MCF 10A (cell line): ENCODE results near the gene SLC2A11. TPM values are rescaled to one million over a fixed set of nuclear protein-coding genes. Genes with fewer than 3 reads are reported as not detected.
"Not testable (repeated sequence)": the region's sequence is repeated elsewhere in the genome, so short reads cannot be mapped to it uniquely, and the experiment has no call there.

ENCODE experiments used
- BruUV-seq: library from RNA; stranded (reverse); fragments of 400-500 nt; replicated peaks from 2 replicates; lab custom pipeline; 2021; lab: Mats Ljungman, UMichigan
- CTCF ChIA-PET: fragments of 300-600 bp; sonication (Branson Sonifier 250); formaldehyde crosslinking; extraction: SDS; loops from one replicate; lab custom pipeline; 2021; ENCODE audit warnings: antibody characterized with exemption, inconsistent platforms; lab: Yijun Ruan, JAX
- POLR2A ChIA-PET: fragments of 300-600, 350-650 bp; sonication (Branson Sonifier 250); formaldehyde crosslinking; extraction: SDS; loops from one replicate; lab custom pipeline; 2020; ENCODE audit warnings: antibody characterized with exemption, inconsistent platforms; lab: Yijun Ruan, JAX
- DNase-seq: peaks from one replicate; pipeline ENCODE4 v3.0.0-alpha.2; 2018; ENCODE audit not compliant: unreplicated experiment
- H3K27ac Mint-ChIP-seq: one replicate; pipeline ENCODE4 v1.8.0; 2022; ENCODE audit warnings: mild to moderate bottlenecking, low read depth, mixed read lengths; ENCODE audit not compliant: unreplicated experiment
- H3K27me3 Mint-ChIP-seq: one replicate; pipeline ENCODE4 v1.8.0; 2022; ENCODE audit warnings: mixed read lengths; ENCODE audit not compliant: insufficient read depth, unreplicated experiment
- H3K36me3 Mint-ChIP-seq: one replicate; pipeline ENCODE4 v1.8.0; 2022; ENCODE audit warnings: mild to moderate bottlenecking, moderate library complexity, mixed read lengths; ENCODE audit not compliant: insufficient read depth, unreplicated experiment
- H3K4me1 Mint-ChIP-seq: one replicate; pipeline ENCODE4 v1.8.0; 2022; ENCODE audit warnings: mixed read lengths; ENCODE audit not compliant: insufficient read depth, unreplicated experiment
- H3K4me3 Mint-ChIP-seq: one replicate; pipeline ENCODE4 v1.8.0; 2022; ENCODE audit warnings: mild to moderate bottlenecking, moderate library complexity, mixed read lengths; ENCODE audit not compliant: unreplicated experiment
- H3K9me3 Mint-ChIP-seq: one replicate; pipeline ENCODE4 v1.8.0; 2022; ENCODE audit warnings: mixed read lengths; ENCODE audit not compliant: unreplicated experiment
- intact Hi-C: fragments of 100-400 bp; cut with micrococcal nuclease; formaldehyde crosslinking; loops from 2 replicates; pipeline ENCODE4 v1.14.1; 2022
- total RNA-seq: library from RNA; stranded (reverse); gene quantifications from 2 replicates; pipeline ENCODE4 v1.2.3, GENCODE V29; 2022
- TF ChIP-seq, protein P1 (sequence below): fragments of 200-600 bp; IDR thresholded peaks from one replicate; pipeline ENCODE4 v1.8.0; 2022; ENCODE audit warnings: antibody characterized with exemption, mild to moderate bottlenecking; ENCODE audit not compliant: unreplicated experiment

SLC2A11 gene
- total RNA-seq, 1 experiment from 2014 or later, result 9.6 TPM

DNA sequence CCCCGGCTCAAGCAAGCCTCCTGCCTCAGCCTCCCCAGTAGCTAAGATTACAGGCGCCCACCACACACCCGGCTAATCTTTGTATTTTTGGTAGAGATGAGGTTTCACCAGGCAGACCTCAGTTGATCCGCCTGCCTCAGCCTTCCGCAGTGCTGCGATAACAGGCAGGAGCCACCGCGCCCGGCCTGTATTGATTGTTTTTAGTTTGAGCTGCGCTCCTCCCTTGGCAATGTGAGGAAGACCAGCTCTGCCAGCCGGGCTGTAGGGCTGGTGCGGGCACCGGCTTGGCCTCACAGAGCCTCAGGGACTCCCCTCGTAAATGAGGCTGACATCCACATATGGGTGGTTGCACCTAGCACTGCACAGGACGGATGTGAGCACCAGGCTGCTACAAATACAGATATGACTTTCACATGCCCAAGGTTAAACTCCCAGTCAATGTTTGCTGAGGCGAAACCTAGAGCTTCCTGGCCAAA is 7.5 kb upstream of the SLC2A11 start:
- no peaks in the 10 kb centered on the region for H3K9me3 Mint-ChIP-seq
- TF ChIP-seq, protein P1, sequence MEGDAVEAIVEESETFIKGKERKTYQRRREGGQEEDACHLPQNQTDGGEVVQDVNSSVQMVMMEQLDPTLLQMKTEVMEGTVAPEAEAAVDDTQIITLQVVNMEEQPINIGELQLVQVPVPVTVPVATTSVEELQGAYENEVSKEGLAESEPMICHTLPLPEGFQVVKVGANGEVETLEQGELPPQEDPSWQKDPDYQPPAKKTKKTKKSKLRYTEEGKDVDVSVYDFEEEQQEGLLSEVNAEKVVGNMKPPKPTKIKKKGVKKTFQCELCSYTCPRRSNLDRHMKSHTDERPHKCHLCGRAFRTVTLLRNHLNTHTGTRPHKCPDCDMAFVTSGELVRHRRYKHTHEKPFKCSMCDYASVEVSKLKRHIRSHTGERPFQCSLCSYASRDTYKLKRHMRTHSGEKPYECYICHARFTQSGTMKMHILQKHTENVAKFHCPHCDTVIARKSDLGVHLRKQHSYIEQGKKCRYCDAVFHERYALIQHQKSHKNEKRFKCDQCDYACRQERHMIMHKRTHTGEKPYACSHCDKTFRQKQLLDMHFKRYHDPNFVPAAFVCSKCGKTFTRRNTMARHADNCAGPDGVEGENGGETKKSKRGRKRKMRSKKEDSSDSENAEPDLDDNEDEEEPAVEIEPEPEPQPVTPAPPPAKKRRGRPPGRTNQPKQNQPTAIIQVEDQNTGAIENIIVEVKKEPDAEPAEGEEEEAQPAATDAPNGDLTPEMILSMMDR, result no peak
- H3K27ac Mint-ChIP-seq, result no peak overlapping the region
- ChIA-PET CTCF (interaction anchor here (0.5 to 4.9 kb wide), 30 partner anchors 8 to 462 kb away, joined by 3 to 53 read pairs (median 4); partner anchors contain the start of genes CHCHD10, MMP11 and SLC2A11), POLR2A (interaction anchor here (1.0 to 3.1 kb wide), 5 partner anchors 7 to 669 kb away, joined by 3 to 11 read pairs (median 3); partner anchors contain the start of genes CHCHD10 and SLC2A11)
- intact Hi-C loops, result no loop called here
- H3K27me3 Mint-ChIP-seq, result no peaks in the 10 kb centered on the region
- DNase-seq, result no peak
- H3K4me1 Mint-ChIP-seq, result peaks cover 5% of the 10 kb centered on the region
- H3K4me3 Mint-ChIP-seq, result no peak overlapping the region
- H3K36me3 Mint-ChIP-seq, result no peaks in the 10 kb centered on the region
- BruUV-seq, result no TSS peak

DNA sequence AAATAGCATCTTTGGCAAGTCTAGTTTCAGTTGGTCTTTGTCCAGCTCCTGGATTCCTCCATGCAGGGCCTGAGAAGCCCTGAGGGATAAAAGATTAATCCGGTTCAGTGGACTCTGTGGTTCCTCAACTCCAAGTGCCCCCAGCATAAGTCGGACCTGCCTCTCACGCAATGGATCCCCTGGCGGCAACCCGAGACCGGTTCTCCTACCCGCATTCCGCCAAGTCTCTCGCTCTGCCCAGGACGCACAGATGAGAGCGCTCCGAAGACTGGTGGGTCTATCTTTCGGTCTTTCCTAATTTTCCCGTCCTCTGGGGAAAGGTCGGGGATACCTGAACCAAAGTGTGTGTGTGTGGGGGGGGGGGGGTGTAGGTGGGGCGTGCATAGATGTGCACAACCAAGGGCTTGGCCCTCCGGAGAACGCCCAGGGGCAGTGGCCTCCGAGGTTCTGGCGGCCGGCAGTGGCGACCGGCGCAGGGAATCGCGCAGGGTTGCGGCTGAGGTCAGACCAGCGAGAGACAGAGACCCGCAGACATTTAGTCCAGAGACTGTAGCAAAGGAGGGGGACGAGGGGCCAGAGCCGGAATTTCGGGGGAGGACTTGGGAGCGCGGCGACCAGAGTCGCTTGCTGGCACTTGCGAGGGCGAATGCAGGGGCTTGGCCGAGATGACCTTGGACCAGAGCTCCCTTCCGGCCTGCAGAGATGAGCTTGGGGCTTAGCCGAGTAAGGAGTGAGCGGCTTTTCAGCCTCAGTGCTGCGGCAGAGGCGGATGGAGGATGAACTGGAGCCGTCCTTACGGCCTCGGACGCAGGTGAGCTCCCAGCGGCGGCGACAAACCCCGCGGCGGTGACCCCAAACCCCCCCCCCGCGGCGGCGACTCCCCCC is 712 bp upstream of the SLC2A11 start:
- ChIA-PET CTCF (interaction anchor here (0.8 to 4.3 kb wide), 6 partner anchors 8 to 332 kb away, joined by 3 to 29 read pairs (median 4); no protein-coding TSS in a partner anchor), POLR2A (interaction anchor here (0.6 to 3.5 kb wide), 18 partner anchors 7 to 283 kb away, joined by 3 to 30 read pairs (median 3); partner anchors contain the start of genes CABIN1, MIF and ZNF70)
- no peak for DNase-seq
- TF ChIP-seq, protein P1, result no peak
- Mint-ChIP-seq H3K27ac (peak overlapping the region; percentile 57), H3K4me3 (peak overlapping the region; percentile 77), H3K4me1 (peaks cover 8% of the 10 kb centered on the region), H3K27me3 (no peaks in the 10 kb centered on the region), H3K36me3 (no peaks in the 10 kb centered on the region), H3K9me3 (no peaks in the 10 kb centered on the region)
- no TSS peak for BruUV-seq
- intact Hi-C loops, result no loop called here

DNA sequence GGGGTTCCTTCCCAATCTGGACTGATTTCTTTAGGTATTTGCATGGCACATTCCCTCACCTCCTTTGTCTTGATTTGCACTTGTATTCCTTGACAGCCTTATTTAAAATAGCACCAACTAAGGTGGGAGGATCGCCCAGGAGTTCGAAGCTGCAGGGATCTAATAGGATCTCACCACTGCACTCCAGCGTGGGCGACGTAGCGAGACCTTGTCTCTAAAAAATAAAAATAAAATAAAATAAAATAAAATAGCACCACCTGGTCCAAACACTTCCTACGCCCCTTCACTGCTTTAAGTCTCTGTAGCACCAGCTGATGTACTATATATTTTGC is 775 bp downstream of the SLC2A11 start:
- Mint-ChIP-seq H3K27ac (peak overlapping the region; percentile 57), H3K9me3 (no peaks in the 10 kb centered on the region), H3K27me3 (no peaks in the 10 kb centered on the region), H3K4me1 (peaks cover 8% of the 10 kb centered on the region), H3K4me3 (peak overlapping the region; percentile 77), H3K36me3 (no peaks in the 10 kb centered on the region)
- TF ChIP-seq, protein P1, result no peak
- intact Hi-C loops, result no loop called here
- CTCF ChIA-PET, result interaction anchor here (0.6 to 4.3 kb wide), 9 partner anchors 10 to 482 kb away, joined by 3 to 29 read pairs (median 4); partner anchors contain the start of gene MIF
- POLR2A ChIA-PET, result interaction anchor here (0.6 to 3.5 kb wide), 7 partner anchors 9 to 140 kb away, joined by 3 to 30 read pairs (median 3); partner anchors contain the start of gene MIF
- no peak for DNase-seq
- no TSS peak for BruUV-seq

DNA sequence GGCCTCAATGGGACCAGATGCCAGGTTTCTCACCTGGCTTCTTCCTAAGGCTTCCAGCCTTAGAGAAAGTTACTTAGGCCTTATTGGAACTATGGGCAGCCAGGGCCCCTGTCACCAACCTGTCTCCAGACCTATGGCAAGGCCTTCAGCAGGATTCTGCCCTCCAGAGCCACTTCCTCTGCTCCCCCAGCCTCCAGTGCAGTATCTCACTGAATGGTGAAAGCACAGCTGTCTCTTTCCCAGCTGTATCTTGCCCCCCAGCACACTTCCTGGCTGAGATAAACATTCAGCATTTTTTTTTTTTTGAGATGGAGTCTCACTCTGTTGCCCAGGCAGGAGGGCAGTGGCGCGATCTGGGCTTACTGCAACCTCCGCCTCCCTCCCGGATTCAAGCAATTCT is 1.5 kb downstream of the SLC2A11 start:
- no peaks in the 10 kb centered on the region for H3K27me3 Mint-ChIP-seq
- H3K9me3 Mint-ChIP-seq, result no peaks in the 10 kb centered on the region
- BruUV-seq, result no TSS peak
- peaks cover 8% of the 10 kb centered on the region for H3K4me1 Mint-ChIP-seq
- H3K36me3 Mint-ChIP-seq, result no peaks in the 10 kb centered on the region
- POLR2A ChIA-PET, result interaction anchor here (0.6 to 3.5 kb wide), 7 partner anchors 10 to 656 kb away, joined by 3 to 30 read pairs (median 3); partner anchors contain the start of gene MIF
- peak overlapping the region; percentile 77 for H3K4me3 Mint-ChIP-seq
- DNase-seq, result no peak
- TF ChIP-seq, protein P1, result no peak
- intact Hi-C loops, result no loop called here
- no peak overlapping the region for H3K27ac Mint-ChIP-seq
- CTCF ChIA-PET, result interaction anchor here (0.8 to 4.3 kb wide), 7 partner anchors 10 to 143 kb away, joined by 3 to 29 read pairs (median 4); partner anchors contain the start of gene MIF

DNA sequence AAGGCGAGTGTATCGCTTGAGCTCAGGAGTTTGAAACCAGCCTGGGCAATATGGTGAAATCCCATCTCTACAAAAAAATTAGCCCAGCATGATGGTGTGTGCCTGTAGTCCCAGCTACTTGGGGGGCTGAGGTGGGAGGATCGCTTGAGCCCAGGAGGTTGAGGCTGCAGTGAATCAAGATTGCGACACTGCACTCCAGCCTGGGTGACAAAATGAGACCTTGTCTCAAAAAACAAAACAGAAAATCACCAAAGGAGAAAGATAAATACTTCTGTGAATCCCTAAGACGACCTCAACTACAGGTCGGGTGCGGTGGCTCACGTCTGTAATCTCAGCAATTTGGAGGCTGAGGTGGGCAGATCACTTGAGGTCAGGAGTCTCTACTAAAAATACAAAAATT is 2.5 kb downstream of the SLC2A11 start:
- H3K9me3 Mint-ChIP-seq, BruUV-seq, DNase-seq, H3K4me3 Mint-ChIP-seq, H3K36me3 Mint-ChIP-seq, H3K4me1 Mint-ChIP-seq, POLR2A ChIA-PET, H3K27me3 Mint-ChIP-seq, H3K27ac Mint-ChIP-seq: not testable (repeated sequence)
- intact Hi-C loops, result loop anchor here (5.0 kb wide), 1 partner anchor 97 kb away; no protein-coding TSS in a partner anchor
- CTCF ChIA-PET, result interaction anchor here (0.7 to 4.3 kb wide), 4 partner anchors 11 to 320 kb away, joined by 3 to 29 read pairs (median 4); no protein-coding TSS in a partner anchor
